Raji (cell line): ENCODE measurements around the gene ZNF627.

Experiments used
- POLR2A ChIP-seq: IDR thresholded peaks from 2 replicates; pipeline ENCODE4 v1.6.1; 2011; ENCODE audit warnings: low read depth, low read length, control low read depth; ENCODE audit not compliant: insufficient read depth

ZNF627 gene

GRCh38 chr19:11570039-11570462 lies 27.2 kb upstream of the ZNF627 start:
- TF ChIP-seq POLR2A, result no peak

- TF ChIP-seq POLR2A, result no peak
Observed at GRCh38 chr19:11574689-11575088, 22.6 kb upstream of the ZNF627 start.

GRCh38 chr19:11576227-11576626 lies 21.1 kb upstream of the ZNF627 start:
- TF ChIP-seq POLR2A, result no peak

GRCh38 chr19:11577451-11578257 lies 19.6 kb upstream of the ZNF627 start, which contains the start of gene ACP5:
TSS of gene ACP5 (minus strand) at chr19:11577645. CDS start at chr19:11577317, 328 bp downstream.
- no peak for TF ChIP-seq POLR2A

GRCh38 chr19:11578258-11579142 lies 18.8 kb upstream of the ZNF627 start:
- TF ChIP-seq POLR2A, result no peak

GRCh38 chr19:11580116-11580515 lies 17.2 kb upstream of the ZNF627 start:
- TF ChIP-seq POLR2A, result no peak

GRCh38 chr19:11581740-11582139 lies 15.5 kb upstream of the ZNF627 start:
- TF ChIP-seq POLR2A, result 0 out of 2 replicates have a peak, but pooled peaks have one; percentile 26

- no peak for TF ChIP-seq POLR2A
Observed at GRCh38 chr19:11586331-11586730, 11.0 kb upstream of the ZNF627 start.

GRCh38 chr19:11587302-11587974 lies 9.8 kb upstream of the ZNF627 start:
- TF ChIP-seq POLR2A, result 0 out of 2 replicates have a peak, but pooled peaks have one; percentile 34

GRCh38 chr19:11587975-11588631 lies 9.2 kb upstream of the ZNF627 start:
- TF ChIP-seq POLR2A, result no peak

GRCh38 chr19:11594084-11594483 lies 3.2 kb upstream of the ZNF627 start:
- TF ChIP-seq POLR2A, result no peak

GRCh38 chr19:11596156-11596555 lies 1.1 kb upstream of the ZNF627 start:
- no peak for TF ChIP-seq POLR2A

- no peak for TF ChIP-seq POLR2A
Observed at GRCh38 chr19:11598103-11598483, 810 bp downstream of the ZNF627 start.

GRCh38 chr19:11598746-11599145 lies 1.5 kb downstream of the ZNF627 start:
- TF ChIP-seq POLR2A, result no peak

GRCh38 chr19:11606484-11606883 lies 9.2 kb downstream of the ZNF627 start:
- TF ChIP-seq POLR2A, result no peak

- no peak for TF ChIP-seq POLR2A
Observed at GRCh38 chr19:11611730-11612129, 14.4 kb downstream of the ZNF627 start.
